SHP77 treated with DMSO at 0.1 percent for 48 hours (cell line): ENCODE measurements around the gene BAD.

Experiments
- DNase-seq: peaks from one replicate; lab custom pipeline; 2025; lab: John Stamatoyannopoulos, UW

The BAD gene

GRCh38 chr11:64229090-64229743 is 55.2 kb downstream of the BAD start:
- DNase-seq: no peak

- no peak for DNase-seq
These were observed 57.0 kb downstream of the BAD start for GRCh38 chr11:64227405-64227956.

GRCh38 chr11:64226507-64227051 is 57.9 kb downstream of the BAD start:
- DNase-seq: peak; percentile 74

DNA sequence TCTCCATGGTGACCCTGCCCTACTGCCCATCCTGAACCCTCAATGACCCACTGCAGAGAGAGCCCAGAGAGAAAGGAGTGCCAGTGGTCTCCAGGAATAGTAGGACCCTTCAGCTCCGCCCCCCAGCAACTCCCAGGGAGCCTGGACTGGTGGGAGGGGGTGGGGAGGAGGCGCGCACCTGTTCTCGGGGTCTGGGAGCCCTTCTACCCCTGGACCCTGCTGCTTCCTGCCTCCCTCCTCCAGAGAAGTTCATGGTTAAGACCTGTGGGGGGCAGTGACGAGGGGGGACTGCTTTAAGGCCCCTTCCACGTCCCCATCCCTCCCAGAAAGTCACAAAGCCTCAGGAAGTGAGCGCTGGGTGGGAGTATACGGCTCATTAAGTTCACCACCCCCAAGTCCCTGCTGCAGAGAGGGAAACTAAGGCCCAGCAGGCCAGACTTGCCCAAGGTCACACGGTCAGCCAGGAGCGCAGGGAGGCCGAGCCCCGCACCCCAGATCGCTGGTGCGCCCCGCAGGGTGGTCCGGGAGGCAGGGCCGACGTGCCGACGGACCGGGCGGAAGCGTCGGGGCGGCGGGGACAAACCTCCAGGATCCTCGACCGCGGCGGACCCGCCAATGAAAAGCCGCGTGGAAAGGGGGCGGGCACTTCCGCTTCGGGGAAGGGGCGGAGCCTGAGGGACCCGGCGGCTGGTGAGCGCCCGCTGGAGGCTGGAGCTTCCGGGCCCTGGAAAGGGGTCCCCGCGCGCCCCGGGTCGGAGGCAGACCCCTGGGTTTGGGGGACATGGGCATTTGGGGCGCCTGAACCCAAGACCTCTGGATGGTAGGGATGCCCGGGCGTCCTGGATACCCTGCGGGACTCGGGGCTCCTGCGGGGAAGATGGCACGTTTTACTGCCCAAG is 58.6 kb downstream of the BAD start, which contains the start of the genes NUDT22 and TRPT1:
Gene NUDT22 (plus strand): TSS at position 667 of the 899 bp plus-strand sequence. CDS start 379 bp downstream, outside the sequence.
Gene TRPT1 (minus strand): TSS at position 579 of the 899 bp plus-strand sequence. CDS start 326 bp downstream, at position 253.
- DNase-seq: peak; percentile 27

- DNase-seq: no peak
These were observed 59.4 kb downstream of the BAD start for GRCh38 chr11:64224891-64225607.

- DNase-seq: no peak
These were observed 60.1 kb downstream of the BAD start for GRCh38 chr11:64224151-64224890.

DNA sequence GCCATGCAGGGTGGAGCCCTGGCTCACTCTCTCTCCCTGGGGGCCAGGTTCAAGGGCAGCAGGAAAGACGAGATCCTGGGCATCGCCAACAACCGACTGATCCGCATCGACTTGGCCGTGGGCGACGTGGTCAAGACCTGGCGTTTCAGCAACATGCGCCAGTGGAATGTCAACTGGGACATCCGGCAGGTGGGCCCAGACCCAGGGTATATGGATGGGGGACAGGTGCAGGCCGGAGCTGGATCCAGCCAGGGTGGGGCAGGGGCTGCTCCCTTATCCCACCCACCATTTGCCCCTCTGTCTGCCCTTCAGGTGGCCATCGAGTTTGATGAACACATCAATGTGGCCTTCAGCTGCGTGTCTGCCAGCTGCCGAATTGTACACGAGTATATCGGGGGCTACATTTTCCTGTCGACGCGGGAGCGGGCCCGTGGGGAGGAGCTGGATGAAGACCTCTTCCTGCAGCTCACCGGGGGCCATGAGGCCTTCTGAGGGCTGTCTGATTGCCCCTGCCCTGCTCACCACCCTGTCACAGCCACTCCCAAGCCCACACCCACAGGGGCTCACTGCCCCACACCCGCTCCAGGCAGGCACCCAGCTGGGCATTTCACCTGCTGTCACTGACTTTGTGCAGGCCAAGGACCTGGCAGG is 61.3 kb downstream of the BAD start:
- no peak for DNase-seq

- no peak for DNase-seq
These were observed 61.8 kb downstream of the BAD start for GRCh38 chr11:64222651-64223000.

GRCh38 chr11:64220798-64221197 is 63.7 kb downstream of the BAD start:
- no peak for DNase-seq

- DNase-seq: no peak
These were observed 64.2 kb downstream of the BAD start for GRCh38 chr11:64220271-64220670.
